GM19395 (cell line): ENCODE measurements around the gene ZDHHC11B.
"Not testable (repeated sequence)": the region's sequence is repeated elsewhere in the genome, so short reads cannot be mapped to it uniquely, and the experiment has no call there.

Source experiments
- ATAC-seq: cut with Tn5 transposase; IDR thresholded peaks from one replicate; pipeline ENCODE4 v1.9.1; 2021; ENCODE audit warnings: mild to moderate bottlenecking, moderate library complexity; ENCODE audit not compliant: unreplicated experiment

Gene ZDHHC11B

DNA sequence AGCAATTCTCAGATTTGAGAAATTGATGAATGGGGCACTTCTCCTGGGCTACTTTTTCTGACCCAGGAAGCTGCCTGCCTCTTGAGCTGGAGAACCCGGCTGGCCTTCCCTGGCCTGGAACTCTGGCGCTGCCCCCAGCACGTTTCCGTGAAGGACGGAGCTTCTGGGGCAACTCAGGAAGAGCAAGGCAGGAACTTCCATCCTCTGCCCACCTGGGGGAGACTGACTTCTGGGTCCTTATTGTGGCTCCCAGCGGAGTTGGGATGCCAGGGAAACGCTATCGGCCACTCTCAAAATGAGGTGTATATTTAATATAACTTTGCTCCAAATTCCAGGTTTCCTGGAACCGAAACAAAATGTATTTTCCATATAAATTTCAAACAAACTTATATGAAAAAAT, 57.4 kb downstream of the ZDHHC11B start:
- not testable (repeated sequence) for ATAC-seq

DNA sequence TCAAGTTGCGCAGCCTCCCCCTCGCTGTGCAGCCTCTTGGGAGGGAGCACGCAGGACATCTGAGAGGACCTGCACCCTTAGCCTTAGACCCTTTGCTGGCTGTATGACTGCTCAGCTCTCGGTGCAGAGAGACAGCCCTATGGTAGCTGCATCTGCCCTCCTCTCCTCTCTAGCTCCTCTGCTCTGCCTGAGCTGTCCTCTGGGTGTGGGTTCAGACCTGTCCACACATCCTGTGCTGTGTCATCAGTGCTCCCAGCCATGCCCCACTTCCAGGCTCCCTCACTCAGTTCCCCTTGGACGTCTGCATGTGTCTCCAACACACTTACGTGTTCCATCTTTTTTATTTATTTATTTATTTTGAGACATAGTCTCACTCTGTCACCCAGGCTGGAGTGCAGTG, 60.7 kb downstream of the ZDHHC11B start:
- not testable (repeated sequence) for ATAC-seq

DNA sequence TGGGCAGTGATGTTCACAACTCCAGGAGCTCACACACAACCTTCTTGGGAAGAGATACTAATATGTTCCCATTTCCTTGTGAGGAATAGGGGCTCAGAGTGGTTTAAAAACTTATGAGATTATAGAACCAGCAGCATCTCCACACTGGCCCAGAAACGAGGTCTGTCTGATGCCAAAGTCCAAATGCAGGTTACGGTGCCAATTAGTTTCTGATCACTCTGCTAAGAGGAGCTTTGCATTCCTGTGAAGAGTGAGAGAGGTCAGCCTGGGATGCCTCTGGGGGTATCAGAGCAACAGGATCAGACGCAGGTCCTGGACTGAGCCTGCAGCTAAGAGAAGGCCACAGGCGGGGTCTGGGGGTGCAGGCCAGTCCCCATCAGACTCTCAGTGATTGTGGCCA, 61.2 kb downstream of the ZDHHC11B start:
- not testable (repeated sequence) for ATAC-seq

DNA sequence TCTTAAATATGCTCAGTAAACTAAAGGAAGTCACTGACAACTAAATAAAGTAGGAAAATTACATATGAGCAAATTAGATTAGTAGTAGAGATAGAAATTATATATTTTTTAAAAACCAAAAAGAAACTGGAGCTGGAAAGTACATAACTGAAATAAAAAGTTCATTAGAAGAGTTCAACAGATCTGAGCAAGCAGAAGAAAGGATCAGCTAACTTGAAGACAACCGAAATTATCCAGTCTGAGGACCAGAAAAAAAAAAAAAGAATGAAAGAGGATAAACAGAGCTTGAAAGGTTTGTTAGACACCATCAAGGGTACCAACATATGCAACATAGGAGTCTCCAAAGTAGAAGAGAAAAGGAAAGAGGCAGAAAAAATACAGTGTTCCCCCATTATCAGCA, 65.2 kb downstream of the ZDHHC11B start:
- ATAC-seq, result not testable (repeated sequence)

DNA sequence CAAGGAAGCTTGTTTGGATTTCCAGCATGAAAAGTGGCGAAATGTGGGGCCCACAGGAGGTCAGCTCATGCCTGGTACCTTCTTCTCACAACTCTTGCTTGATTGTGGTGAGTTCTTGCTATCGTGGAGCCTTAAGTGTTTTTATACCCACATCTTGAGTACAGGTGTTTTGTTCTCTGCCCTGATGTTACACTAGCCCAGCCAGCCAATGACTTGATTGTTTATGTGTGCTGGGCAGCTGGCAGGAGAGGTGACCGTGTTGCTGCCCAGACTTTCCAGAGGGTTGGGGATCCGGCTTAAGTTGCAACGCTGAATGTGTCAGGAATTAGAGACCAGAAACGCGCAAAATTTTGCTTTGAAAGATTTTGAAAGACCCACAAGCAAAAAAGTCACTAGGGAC, 67.4 kb downstream of the ZDHHC11B start:
- no peak for ATAC-seq

DNA sequence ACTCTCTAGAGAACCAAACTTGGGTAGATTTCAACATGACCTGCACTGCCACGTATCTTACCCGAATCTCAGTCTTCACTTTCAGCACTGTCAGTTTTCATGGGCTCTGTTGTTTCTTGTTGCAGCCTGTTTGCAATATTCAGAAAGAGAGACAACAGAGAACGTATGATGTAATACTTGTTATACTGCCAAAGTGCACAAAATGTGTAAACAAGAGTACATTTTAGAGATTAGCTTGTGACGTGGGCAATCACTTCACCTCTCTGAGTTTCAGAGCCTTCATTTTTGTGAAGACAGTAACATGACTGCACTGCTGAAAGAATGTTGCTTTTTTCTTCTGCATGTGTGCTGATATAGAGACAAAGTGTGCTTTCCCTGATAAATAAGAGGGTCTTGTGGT, 67.8 kb downstream of the ZDHHC11B start:
- ATAC-seq, result not testable (repeated sequence)

DNA sequence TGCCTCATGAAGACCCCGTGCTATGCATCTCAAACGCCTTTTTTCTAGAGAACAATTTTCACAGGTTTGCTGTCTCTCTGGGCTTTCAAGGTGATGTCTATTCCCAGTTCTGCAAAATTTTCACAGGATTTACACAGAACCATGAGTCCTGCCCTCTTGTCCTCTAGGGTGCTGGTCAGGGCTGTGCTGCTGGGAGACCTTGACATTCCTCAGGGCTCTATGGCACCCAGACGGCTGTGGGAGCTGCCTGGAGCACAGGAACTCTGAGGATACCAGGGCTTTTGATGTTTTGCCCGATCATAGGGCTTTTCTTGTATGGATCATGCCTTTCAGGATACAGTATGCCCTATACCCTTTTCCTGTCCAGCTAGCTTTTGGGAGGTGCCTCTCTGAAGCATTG, 68.9 kb downstream of the ZDHHC11B start:
- ATAC-seq, result not testable (repeated sequence)

DNA sequence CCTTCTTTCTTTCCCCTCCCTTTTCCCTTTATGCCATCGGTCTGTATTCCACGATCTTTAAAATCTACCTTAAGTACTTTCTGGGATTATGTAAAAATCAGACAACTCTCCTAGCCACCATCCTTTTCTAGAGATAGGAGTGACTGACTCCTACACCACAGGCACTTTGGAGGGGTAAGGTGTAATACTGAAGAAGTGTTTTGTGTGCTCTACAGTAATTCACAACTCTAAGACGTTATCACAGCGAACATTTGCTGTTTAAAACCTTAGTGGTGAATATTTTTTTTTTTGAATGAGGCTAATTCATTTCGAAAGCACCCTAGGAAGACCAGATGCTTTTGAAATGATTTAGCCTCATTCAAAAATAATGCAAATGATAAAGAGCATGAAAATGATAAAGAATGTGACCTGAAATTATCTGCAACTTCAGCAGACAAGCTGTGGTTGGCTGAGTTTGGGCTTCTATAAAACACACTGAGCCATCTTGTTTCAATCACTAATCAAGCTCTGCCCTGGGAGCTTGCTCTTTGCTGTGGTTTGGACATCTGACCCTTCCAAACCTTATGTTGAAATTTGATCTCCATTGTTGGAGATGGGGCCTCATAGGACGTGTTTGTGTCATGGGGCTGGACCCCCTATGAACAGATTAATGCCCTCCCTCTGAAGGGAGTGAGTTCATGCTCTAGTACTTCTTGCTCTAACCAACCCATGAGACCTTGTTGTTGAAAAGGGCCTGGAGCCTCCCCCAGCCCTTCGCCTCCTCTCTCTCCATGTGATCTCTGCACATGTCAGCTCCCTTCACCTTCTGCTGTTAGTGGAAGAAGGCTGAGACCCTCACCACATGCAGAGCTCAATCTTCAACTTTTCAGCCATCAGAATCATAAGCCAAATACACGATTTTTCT, 70.1 kb downstream of the ZDHHC11B start:
- not testable (repeated sequence) for ATAC-seq

DNA sequence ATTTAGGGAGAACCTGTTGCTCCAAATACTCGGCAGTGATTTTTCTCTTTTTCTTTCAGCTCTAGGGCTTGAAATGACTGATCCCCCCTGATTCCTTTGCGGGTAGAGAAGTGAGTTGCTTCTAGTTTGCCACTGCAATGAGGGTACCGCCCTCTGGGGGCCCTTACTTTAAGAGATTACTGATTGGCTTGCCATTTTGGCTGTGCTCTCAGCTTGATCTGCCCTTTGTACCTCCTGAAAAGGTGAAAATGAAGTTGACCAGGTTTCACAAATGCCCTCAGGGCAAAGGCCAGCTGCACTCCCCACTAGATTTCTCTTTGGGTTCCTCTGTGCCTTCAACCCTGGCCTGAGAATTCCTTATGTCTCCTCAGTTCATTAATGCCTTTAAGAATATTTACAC, 70.8 kb downstream of the ZDHHC11B start:
- ATAC-seq, result not testable (repeated sequence)

DNA sequence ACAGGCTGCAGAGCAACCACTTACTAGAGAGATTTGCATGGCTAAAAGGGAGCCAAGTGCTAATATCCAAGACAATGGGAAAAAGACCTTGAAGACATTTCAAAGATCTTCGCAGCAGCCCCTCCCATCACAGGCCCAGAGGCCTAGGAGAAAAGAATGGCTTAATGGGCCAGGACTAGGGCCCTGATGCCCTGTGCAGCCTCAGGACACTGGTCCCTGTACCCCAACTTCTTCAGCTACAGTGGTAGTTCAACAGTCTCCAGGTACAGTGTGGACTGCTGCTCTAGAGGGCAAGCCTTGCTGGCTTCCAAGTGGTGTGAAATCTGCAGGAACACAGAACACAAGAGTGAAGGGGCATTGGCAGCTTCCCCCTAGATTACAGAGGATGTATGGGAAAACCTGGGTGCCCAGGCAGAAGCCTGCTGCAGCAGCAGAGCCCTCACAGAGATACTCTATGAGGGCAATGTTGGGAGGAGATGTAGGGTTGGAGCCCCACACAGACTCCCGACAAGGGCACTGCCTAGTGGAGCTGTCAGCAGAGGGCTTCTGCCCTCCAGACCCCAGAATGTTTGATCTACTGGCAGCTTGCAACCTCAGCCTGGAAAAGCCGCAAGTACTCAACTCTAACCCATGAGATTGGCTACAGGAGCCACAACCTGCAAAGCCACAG, 75.5 kb downstream of the ZDHHC11B start:
- ATAC-seq, result not testable (repeated sequence)

DNA sequence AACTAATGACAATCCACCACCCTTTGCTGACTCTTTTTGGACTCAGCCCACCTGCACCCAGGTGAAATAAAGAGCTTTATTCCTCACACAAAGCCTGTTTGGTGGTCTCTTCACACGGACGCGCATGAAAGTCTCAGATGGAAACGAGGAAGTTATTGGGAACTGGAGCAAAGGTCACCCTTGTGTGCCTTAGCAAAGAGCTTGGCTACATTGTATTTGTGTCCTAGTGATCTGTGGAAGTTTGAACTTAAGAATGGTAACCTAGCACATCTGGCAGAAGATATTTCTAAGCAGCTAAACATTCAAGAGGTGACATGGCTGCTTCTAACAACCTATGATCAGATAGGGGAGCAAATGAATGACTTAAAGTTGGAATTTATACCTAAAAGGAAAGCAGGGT, 76.2 kb downstream of the ZDHHC11B start:
- not testable (repeated sequence) for ATAC-seq

DNA sequence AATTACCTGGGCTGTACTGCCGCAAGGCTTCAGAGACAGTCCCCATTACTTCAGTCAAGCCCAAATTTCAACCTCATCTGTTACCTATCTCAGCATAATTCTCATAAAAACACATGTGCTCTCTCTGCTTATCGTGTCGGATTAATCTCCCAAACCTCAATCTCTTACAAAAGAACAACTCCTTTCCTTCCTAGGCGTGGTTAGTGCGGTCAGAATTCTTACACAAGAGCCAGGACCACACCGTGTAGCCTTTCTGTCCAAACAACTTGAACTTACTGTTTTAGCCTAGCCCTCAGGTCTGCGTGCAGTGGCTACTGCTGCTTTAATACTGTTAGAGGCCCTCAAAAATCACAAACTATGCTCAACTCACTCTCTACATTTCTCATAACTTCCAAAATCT, 78.4 kb downstream of the ZDHHC11B start:
- ATAC-seq, result not testable (repeated sequence)

DNA sequence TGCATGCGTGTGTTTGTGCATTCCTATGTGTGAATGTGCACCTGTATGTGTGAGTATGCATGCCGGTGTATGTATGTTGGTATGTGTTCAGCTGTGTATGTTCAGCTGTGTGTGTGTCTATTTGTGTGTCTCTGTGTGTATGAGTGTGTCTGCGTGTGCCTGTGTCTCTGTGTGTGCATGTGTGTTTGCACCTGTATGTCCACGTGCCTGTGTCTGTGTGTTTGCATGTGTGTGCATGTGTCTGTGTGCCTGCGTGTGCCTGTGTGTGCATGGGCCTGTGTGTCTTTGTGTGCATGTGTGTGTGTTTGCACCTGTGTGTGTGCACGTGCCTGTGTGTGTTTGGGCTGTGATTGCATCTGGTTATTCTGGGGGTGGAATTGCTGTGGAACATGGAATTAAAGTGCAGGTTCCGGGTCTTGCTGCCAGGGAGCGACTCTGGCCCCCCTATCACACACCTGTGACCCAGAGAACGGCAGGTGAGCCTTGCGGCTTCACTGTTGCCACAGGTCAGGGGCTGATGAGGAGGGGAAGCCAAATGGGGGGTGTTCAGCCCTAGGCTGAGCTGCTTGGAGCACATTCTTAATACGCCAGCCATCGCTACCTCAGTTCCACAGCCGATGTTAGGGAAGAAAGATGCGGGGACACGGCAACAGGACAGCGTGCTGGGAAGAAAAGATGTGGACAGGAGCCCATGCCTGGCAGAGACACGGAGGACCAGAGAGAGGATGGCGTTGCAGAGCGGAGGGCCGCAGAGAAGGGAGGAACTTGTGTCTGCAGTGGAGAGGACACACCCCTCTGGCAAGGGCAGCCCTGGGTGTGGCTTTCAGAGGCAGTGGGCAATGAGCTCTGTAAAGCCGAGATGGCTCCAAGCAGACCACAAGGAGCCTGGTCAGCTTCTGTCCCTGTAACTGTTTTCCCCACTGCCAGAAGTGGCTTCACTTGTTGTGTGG, 87.5 kb downstream of the ZDHHC11B start:
- not testable (repeated sequence) for ATAC-seq

DNA sequence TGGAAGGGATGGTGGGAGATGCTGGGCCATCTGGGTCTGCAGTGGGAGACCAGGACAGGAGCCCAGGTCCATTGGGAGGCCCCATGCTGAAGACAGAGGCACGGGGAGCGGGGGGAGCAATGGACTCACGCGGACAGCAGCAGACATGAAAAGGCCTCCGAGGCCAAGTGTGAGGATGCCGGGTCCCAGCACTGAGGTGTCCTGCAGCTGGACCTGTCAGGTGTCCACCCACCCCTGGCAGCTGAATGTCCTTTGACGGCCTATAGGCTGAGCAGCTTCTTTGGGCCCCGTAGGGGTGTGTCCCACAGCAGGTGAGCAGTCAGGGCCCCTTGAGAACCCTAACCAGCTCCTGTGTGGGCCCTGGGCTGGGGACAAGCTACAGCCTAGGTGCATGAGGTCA, 88.3 kb downstream of the ZDHHC11B start:
- not testable (repeated sequence) for ATAC-seq

DNA sequence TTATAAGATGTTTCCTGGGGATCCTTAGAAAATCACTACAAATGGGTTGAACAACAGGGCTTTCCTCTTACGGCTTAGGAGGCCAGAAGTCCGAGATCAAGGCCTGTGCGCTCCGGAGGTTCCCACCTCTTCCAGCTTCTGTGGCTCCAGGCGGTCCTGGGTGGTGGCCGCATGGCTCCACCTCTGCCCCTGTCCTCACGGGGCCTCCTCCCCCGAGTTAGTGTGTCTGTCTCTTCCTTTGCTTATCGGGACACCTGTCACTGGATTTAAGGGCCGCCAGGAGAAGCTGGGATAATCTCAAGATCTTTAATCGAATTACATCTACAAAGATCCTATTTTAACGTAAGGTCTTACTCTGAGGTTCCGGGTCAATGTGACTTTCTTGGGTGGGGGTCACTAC, 89.1 kb downstream of the ZDHHC11B start:
- not testable (repeated sequence) for ATAC-seq

DNA sequence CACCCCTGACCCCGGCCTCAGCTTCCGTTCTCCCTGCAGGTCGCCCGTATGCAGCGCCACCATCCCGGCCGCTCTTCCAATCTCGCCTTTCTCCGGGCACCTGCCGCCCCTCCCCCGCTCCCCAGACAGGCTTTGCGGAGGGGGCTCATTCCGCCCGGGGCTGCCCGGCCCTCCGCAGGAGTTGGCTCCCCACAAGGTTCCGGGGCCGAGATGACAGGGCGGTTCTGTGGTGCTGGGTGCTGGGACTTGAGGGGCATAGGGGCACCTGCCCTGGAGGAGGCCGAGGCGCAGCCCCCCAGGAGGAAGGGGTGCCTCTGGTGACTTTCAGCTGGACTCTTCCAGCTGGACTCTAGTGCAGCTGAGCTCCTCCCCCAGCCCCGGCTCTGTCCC, 90.5 kb downstream of the ZDHHC11B start:
- peak; percentile 19 for ATAC-seq

DNA sequence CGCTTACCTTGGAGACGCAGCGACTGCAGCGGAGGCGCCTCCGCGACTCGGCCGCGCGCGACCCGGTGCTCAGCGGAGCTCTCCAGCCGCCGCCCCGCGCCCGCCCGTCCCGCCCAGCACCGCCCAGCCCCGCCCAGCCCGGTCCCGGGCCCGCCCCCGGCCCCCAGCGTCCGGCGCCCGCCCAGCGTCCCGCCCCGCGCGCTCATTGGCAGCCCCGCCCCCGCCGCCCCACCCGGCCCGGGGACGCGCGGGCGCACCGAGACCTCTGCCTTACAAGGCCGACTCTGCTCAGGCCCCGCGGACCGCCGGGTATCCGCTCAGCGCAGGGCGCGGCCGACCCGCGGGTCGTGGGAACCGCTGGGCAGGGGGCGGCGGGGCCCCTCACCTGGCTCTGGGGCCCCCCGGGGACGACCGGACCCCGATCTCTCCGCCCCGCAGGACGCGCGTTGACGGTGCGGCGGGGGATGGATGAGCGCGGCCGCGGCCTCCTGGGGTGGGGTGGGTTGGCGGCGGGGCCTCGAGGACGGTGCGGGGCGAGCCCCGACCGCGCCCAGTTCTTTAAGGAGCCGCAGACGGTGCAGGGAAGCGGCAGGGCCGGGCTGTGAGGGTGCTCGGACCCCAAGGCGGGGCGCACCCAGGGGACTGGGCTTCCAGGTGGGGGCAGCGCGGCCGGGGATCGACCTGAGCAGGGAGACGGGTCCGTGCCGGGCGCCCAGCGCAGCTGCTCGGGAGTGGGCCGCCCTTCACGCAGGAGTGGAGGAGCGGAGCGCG, 91.1 kb downstream of the ZDHHC11B start, which contains the start of gene TPPP:
TSS of gene TPPP (minus strand) at position 82 of the 771 bp plus-strand sequence. CDS start 15,292 bp downstream, outside the sequence.
- peak; percentile 69 for ATAC-seq

DNA sequence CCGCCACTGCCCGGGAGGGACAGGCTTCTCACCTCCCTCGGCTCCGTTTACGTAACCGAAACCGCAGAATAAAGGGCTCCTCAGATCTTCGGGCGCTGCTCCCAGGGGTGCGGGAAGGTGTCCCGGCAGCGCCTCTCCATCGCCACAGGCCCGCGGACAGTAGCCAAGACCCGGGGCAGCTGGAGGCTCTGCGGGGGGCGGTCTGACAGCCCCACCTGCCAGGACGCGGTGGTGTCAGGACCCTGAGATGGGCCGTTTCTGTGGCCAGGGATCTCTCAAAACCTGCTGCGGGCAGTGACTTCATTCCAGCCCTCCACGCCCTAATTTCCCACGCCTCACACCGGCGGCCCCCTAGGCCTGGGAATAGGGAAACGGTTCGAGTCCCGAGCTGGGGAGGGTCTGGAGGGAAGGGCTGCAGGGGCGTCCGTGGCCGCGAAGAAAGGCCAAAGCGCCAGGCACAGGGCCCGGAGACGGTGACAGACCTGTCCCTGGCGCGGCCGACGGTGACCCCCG, 91.9 kb downstream of the ZDHHC11B start:
- peak; percentile 11 for ATAC-seq

DNA sequence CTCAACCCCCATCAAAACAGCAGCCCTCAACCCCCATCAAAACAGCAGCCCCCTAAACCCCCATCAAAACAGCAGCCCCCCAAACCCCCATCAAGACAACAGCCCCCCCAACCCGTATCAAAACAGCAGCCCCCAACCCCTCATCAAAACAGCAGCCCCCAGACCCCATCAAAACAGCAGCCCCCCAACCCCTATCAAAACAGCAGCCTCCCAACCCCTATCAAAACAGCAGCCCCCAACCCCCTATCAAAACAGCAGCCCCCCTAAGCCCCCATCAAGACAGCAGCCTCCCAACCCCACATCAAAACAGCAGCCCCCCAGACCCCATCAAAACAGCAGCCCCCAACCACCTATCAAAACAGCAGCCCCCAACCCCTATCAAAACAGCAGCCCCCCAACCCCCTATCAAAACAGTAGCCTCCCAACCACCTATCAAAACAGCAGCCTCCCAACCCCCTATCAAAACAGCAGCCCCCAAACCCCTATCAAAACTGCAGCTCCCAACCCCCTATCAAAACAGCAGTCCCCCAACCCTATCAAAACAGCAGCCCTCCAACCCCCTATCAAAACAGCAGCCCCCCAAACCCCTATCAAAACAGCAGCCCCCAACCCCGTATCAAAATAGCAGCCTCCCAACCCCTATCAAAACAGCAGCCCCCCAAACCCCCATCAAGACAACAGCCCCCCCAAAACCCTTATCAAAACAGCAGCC, 92.6 kb downstream of the ZDHHC11B start:
- no peak for ATAC-seq
